ENCODE data around the gene SMIM31.

SMIM31 gene

DNA sequence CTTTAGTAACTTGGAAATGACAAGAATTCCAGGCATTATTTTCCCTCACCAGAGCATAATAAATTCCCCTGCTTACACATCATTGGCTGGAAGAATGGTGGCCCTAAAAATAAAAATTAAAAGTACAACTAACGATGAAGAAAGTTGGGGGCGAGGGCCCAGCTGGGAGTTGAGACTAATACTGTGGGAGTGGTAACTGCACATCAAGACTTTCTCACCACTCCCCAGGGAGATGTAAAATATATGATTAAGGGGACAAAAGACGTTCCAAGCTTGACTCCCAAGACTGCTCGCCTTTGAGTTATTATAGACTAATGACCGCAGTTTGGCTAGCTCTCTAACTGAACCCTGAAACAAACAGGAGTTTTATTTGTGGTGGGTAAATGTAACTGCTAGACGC is 30.0 kb downstream of the SMIM31 start:
- DNase-seq (ENCODE audit: low read depth in 3 of 3) = no peak

DNA sequence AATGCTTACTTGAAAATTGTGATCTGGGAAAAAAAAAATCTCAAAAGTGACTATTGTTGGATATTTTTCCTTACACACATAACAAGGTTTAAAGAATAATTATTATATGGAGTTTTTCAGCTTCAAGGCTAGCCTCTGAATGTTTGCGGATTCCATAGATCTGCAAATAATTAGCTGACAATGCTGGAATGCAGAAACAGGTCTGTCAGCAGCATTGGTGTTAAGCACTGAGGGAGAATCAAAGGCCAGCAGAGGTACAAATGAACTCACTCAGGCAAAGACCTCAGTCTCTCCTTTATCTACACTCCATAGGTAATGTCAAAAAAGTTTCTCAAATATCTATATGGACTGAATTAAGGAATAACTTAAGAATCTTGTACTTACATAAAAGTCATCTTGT is 35.1 kb downstream of the SMIM31 start:
- DNase-seq (ENCODE audit: low read depth in 3 of 3) = no peak

GRCh38 chr4:164790249-164790648 is 36.3 kb downstream of the SMIM31 start:
- no peak for DNase-seq (ENCODE audit: low read depth in 3 of 3)

- no peak for DNase-seq (ENCODE audit: low read depth in 3 of 3)
These were observed 45.5 kb downstream of the SMIM31 start for GRCh38 chr4:164799410-164799809.

- no peak for DNase-seq (ENCODE audit: low read depth in 3 of 3)
These were observed 46.9 kb downstream of the SMIM31 start for GRCh38 chr4:164800786-164801185.

- DNase-seq (ENCODE audit: low read depth in 3 of 3) = no peak
These were observed 48.5 kb downstream of the SMIM31 start for GRCh38 chr4:164802301-164802901.

DNA sequence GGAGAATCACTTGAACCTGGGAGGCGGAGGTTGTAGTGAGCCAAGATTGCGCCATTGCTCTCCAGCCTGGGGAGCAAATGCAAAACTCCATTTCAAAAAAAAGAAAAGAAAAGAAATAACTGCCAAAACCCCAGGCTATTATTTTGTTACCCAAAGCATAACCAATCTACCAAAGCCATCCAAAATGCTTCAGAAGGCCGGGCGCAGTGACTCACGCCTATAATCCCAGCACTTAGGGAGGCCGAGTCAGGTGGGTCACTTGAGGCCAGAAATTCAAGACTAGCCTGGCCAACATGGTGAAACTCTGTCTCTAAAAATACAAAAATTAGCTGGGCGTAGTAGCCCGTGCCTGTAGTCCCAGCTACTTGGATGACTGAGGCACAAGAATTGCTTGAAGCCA is 49.8 kb downstream of the SMIM31 start:
- no peak for DNase-seq (ENCODE audit: low read depth in 3 of 3)

GRCh38 chr4:164807611-164808010 is 53.7 kb downstream of the SMIM31 start:
- no peak for DNase-seq (ENCODE audit: low read depth in 3 of 3)

DNA sequence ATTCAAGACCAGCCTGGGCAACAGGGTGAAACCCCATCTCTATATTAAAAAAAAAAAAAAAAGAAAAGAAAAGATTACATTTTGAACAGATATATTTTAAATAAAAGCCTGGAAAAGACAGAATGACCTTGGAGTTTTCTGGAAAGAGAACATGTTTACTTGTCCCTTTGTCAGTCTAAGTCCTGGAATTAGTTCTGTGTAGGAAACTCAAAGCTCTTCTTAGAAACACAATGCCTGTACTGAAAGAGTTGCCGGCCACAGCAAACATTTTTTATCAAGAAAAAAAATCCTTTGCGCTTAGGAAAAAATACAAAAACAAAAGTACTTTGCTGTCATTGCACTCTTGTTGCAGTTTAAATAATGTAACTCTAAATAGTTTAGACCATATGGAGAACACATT is 59.6 kb downstream of the SMIM31 start:
- no peak for DNase-seq (ENCODE audit: low read depth in 3 of 3)

DNA sequence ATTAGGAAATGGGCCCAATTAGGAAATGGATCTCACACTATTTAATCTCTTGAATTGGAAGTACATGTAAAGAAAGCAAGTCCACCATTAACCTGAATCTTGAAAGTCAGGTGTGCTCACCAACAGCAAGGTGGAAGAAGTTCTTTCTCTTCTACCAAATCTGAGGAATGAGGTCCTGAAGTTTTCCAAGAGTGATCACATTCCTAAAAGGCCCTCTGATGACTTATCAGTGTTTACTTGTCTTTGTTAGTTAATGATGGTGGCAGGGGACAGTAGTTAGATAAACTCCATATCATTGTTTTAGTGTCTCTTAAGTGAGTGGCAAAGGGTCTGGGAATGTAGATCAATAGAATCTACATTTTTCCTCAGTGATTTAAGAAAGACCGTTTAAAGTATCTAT is 61.8 kb downstream of the SMIM31 start:
- DNase-seq (ENCODE audit: low read depth in 3 of 3) = no peak

- DNase-seq (ENCODE audit: low read depth in 3 of 3) = no peak
These were observed 65.4 kb downstream of the SMIM31 start for GRCh38 chr4:164819366-164819765.

- no peak for DNase-seq (ENCODE audit: low read depth in 3 of 3)
These were observed 67.8 kb downstream of the SMIM31 start for GRCh38 chr4:164821711-164822110.

DNA sequence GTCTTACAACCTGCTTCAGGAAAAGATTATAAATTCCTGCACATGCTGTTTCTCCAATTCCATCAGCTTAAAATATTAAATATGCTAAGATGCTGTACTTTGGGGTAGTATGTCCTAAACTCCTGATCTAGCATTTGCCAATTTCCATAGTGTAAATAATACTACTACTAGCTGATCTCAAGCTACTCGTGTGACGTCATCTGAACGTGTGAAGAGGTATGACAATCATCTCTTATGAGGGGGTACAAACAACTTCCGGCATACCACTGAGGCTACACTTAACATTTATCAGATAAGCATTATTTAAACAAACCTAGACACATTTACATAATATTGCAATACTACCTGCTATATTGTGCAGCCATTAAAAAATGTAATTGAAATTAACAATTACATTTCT is 70.7 kb downstream of the SMIM31 start:
- DNase-seq (ENCODE audit: low read depth in 3 of 3) = no peak

GRCh38 chr4:164828955-164829354 is 75.0 kb downstream of the SMIM31 start:
- no peak for DNase-seq (ENCODE audit: low read depth in 3 of 3)

DNA sequence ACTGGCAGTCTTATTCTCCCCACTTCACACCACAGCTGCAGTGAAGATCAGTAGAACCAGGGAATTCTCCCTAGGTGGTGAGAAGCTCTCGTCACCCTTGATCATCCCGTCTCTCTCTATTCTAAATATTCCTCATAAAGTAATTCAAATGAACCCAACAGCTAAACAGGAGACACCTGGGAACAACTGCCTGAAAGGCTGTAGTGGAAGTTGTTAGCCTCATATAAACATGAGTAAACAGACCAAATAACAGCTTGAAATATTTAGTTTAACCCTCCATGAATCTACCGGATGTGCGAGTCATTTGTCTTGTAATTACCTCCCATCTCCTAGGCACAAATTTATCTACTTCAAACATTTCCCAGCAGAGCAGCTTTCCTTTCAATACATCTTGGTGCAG is 92.6 kb downstream of the SMIM31 start:
- no peak for DNase-seq (ENCODE audit: low read depth in 3 of 3)

DNA sequence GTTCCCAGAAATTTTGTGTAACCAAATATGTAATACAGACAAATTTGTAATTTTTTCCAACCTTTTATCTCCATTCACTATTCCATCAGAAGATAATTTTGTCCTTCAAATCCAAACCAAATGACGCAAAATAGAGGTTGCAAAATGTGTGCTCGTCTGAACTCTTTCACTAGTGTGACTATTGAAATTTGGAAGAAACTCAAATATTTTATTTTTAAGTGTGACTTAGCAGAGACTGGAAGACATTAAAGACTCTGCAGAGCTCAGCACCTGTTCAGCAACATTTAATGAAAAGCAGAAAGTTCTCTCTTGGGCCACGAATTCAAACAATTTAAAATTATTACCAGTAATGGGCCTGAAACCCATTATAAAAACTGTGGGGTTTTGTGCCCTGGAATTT is 93.1 kb downstream of the SMIM31 start:
- no peak for DNase-seq (ENCODE audit: low read depth in 3 of 3)

DNA sequence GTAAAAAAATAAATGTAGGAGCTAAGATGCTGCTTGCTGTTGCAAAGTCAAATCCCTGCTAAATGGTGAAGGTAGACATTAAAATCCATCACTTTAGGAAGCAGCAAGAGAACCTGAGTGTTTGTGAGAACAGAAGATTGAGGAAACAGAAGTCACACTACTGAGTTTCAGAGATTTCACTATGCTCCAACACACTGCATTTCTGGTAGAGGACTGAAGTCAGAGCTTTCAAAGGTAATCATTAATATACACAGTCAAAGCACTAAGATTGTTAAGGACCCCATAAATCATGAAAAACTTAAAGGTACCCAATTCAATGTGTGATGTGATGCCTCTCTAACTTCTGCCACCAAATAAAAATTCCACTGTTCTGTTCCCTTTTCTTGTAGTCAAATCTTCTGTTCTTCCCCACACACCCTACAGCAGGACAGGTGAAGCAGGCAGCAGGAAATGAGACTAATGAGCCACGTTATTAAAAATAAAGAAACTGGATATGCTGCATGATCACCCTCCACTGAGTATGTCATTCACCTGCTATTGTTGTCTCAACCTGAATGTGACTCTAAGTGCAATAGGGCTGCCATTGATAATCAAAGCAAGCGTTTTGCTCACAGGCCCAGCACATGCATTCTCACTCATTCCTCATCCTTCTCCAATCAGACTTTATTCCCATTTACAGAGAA is 94.2 kb downstream of the SMIM31 start:
- DNase-seq (ENCODE audit: low read depth in 3 of 3) = no peak

Measured in stimulated activated CD4-positive, alpha-beta T cell treated with anti-CD3 and anti-CD28 coated beads, TNF-alpha, amount 100 ng/mL, for 4 hours (primary cell).